HG03025 (cell line): Measurements from ENCODE around the gene ITPKB.

ENCODE experiments used
- ATAC-seq: cut with Tn5 transposase; IDR thresholded peaks from one replicate; pipeline ENCODE4 v1.9.1; 2021; ENCODE audit warnings: mild to moderate bottlenecking, moderate library complexity; ENCODE audit not compliant: unreplicated experiment, low FRiP score

ITPKB gene

GRCh38 chr1:226708967-226709396, 30.1 kb downstream of the ITPKB start:
- ATAC-seq, result no peak

GRCh38 chr1:226708342-226708780, 30.7 kb downstream of the ITPKB start:
- ATAC-seq, result no peak

- no peak for ATAC-seq
Observed at GRCh38 chr1:226706684-226707083, 32.4 kb downstream of the ITPKB start.

GRCh38 chr1:226704169-226704937, 34.7 kb downstream of the ITPKB start:
- no peak for ATAC-seq

- peak; percentile 80 for ATAC-seq
Observed at GRCh38 chr1:226702957-226703831, 35.9 kb downstream of the ITPKB start.

- ATAC-seq, result no peak
Observed at GRCh38 chr1:226702318-226702956, 36.6 kb downstream of the ITPKB start.

- no peak for ATAC-seq
Observed at GRCh38 chr1:226700861-226701260, 38.2 kb downstream of the ITPKB start.

- ATAC-seq, result no peak
Observed at GRCh38 chr1:226699166-226699565, 39.9 kb downstream of the ITPKB start.

DNA sequence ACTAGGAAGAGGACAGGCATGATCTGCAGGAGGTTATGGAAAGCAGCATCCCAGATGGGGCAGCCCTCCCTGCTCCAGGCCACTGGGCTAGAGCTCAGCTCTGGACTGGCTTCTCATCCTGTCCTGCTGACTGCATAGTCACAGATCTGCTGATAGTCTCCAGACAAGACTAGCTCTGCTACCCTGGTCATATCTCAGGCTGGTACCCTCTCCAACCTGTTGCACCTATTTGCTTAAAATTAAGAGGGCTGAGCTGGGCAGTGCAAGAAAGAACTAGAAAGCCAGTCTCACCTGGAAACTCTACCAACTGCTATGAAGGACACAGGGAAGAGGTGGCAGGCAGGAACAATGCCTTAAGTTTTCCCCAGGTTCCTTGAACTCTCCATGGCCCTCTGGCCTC, 40.4 kb downstream of the ITPKB start:
- no peak for ATAC-seq

DNA sequence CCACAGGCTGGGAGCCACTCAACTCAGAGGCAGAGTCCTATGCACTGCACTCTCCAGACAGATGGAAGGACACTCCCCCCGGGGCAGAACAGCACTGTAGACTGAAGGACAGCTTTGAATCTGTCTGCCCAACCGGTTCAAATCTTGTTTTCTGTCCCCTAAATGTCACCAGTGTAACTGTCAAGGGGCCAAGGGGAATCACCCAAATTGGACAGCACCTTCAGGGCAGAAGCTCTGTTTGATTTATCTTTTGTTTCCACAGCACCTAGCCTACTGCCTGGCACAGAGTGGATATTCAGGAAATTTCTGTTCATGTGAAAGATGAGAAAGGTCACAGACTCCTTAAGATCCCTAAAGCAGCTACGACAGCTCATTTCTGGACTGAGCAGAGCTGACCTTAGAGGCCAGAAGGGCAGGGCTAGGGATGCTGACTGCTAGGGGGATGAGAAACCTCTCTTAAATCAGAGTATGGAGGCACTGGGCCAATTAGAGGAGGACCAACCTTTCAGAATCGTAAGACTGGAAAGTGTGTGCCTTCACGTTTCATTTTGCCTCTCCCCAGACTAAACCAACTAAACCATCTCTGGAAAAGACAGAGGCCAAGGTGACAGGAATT, 41.0 kb downstream of the ITPKB start:
- no peak for ATAC-seq

GRCh38 chr1:226697151-226697928, 41.7 kb downstream of the ITPKB start:
- peak; percentile 54 for ATAC-seq

- no peak for ATAC-seq
Observed at GRCh38 chr1:226696547-226696946, 42.5 kb downstream of the ITPKB start.

DNA sequence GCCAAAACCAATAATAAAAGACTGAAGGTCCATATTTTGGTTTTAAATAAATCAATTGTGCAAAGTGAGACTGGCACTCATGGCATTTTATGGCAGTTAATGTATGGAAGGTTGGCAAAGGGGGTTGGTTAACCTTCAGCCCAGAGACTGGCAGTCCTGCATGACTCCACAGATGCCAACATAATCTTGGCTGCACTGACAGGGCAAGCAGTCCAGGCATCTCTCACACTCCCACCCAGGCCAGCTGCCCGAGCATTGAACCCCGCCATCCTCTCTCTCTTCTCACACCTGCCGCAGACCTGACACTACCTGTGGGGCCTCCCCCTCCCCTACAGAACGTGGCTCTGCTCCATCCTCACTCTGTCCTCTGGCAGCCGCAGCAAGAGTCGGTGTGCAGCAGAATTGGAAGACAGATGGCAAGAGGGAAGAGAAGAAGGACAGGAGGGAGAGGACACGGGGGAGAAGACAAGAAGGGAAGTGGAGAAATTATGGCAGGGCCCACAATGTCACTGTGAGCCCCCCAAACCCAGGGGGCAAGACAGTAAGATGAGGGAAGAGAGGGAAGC, 43.7 kb downstream of the ITPKB start:
- ATAC-seq, result no peak

- ATAC-seq, result no peak
Observed at GRCh38 chr1:226692823-226693222, 46.3 kb downstream of the ITPKB start.

DNA sequence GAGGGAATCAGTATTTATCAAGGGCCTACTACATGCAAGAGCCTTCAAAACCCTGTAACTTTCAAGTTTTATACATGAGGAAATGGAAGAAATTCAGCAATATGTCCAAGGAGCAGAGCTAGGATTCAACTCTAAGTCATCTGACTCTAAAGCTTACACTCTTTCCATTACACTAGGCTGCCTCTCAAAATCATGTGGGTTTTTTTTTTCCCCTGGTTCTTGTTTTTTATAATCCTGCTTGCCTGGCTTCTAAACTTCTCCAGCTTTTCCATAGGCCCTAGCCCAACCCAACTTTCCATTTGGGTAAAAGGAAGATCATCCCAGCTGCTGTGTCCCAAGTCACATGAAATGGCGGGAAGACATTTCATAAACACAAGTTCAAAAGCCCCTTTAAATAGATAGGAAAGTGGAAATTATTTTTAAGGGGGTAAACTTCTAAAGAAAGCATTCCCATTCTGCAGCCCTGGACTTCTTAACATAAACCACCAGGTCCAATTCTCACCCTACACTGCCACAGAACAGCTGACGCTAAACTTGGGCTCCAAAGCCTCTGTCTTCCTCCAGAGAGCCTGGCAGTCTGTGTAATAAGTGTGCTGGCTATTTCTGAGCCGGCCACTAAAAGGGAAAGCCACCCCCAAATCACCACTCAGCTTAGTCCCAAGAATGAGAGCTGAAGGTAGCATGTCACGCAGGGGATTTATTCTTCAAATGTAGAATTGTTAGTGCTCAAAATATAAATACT, 46.9 kb downstream of the ITPKB start:
- no peak for ATAC-seq

- peak; percentile 50 for ATAC-seq
Observed at GRCh38 chr1:226691247-226691646, 47.8 kb downstream of the ITPKB start.

GRCh38 chr1:226690460-226690982, 48.6 kb downstream of the ITPKB start:
- ATAC-seq, result no peak

- ATAC-seq, result no peak
Observed at GRCh38 chr1:226688808-226689207, 50.3 kb downstream of the ITPKB start.
